Esophagus muscularis mucosa (tissue), 4 donors: ENCODE data around the gene GPC6. TPM values are rescaled to one million over a fixed set of nuclear protein-coding genes. Genes with fewer than 3 reads are reported as not detected.

ENCODE experiments used
- DNase-seq: peaks from one replicate; pipeline ENCODE4 v3.0.0-alpha.2; 2017; ENCODE audit errors: extremely low spot score
- H3K27ac ChIP-seq, 4 donors: fragments of 200-600 bp; sonication (generic); replicated peaks in 1 of 4; 1 replicate in 3 of 4; 2 replicates in 1 of 4; pipeline ENCODE4 v1.5.1; 2016 to 2019; ENCODE audit warnings: mild to moderate bottlenecking in 1 of 4
- H3K27me3 ChIP-seq, 4 donors: fragments of 200-600 bp; sonication (generic); one replicate each; pipeline versions ENCODE4 v1.5.1 to v1.6.0; 2016 to 2019
- H3K36me3 ChIP-seq, 4 donors: fragments of 200-600 bp; sonication (generic); one replicate each; pipeline ENCODE4 v1.5.1; 2016 to 2019
- H3K4me1 ChIP-seq, 4 donors: fragments of 200-600 bp; sonication (generic); one replicate each; pipeline ENCODE4 v1.5.1; 2016 to 2019
- H3K4me3 ChIP-seq, 4 donors: fragments of 200-600 bp; sonication (generic); 1 replicate in 2 of 4; 2 replicates in 2 of 4; pipeline ENCODE4 v1.5.1; 2016 to 2019; ENCODE audit warnings: mild to moderate bottlenecking in 4 of 4, moderate library complexity in 1 of 4
- H3K9me3 ChIP-seq, 4 donors: fragments of 200-600 bp; sonication (generic); 1 replicate in 3 of 4; 2 replicates in 1 of 4; pipeline ENCODE4 v1.5.1; 2016 to 2019
- EP300 ChIP-seq: sonication (generic); formaldehyde crosslinking; IDR thresholded peaks from one replicate; pipeline ENCODE4 v1.6.1; 2017; ENCODE audit warnings: antibody characterized with exemption
- POLR2A ChIP-seq: fragments of 450-650 bp; IDR thresholded peaks from one replicate; pipeline ENCODE4 v1.6.1; 2017; ENCODE audit warnings: antibody characterized with exemption, moderate library complexity, mild to moderate bottlenecking, low read depth
- POLR2AphosphoS5 ChIP-seq, 2 donors: sonication (generic); formaldehyde crosslinking; IDR thresholded peaks; one replicate each; pipeline ENCODE4 v1.6.1; 2017; ENCODE audit warnings: antibody characterized with exemption in 2 of 2
- WGBS: methylation state at CpG from one replicate; pipeline ENCODE4 v1.1.5; 2018; 5-methylcytosine and 5-hydroxymethylcytosine counted together
- intact Hi-C: fragments of 100-400 bp; cut with DNase I; formaldehyde crosslinking; loops from one replicate; pipeline ENCODE4 v1.15.1; 2023
- total RNA-seq, 4 donors: library from RNA; depleted of rRNA; stranded (reverse); fragments of >200 nt; gene quantifications; one replicate each; pipeline versions ENCODE4 v1.1.0 to v1.2.1, GENCODE V29; 2016
- TF ChIP-seq, protein P1 (sequence below), 3 experiments: fragments of 200-600 bp in 2 of 3; fragments of 450-650 bp in 1 of 3; sonication (generic) in 2 of 3; IDR thresholded peaks; one replicate each; pipeline ENCODE4 v1.5.1; 2017 to 2019; ENCODE audit warnings: antibody characterized with exemption in 3 of 3, mild to moderate bottlenecking in 2 of 3, moderate library complexity in 1 of 3

The GPC6 gene
- total RNA-seq, 4 donors from 2014 or later = 6.5 to 17.2 (median 13.5) TPM

- H3K4me1 ChIP-seq = no peaks in the 10 kb centered on the region
- H3K36me3 ChIP-seq = no peaks in the 10 kb centered on the region
- TF ChIP-seq, protein P1, sequence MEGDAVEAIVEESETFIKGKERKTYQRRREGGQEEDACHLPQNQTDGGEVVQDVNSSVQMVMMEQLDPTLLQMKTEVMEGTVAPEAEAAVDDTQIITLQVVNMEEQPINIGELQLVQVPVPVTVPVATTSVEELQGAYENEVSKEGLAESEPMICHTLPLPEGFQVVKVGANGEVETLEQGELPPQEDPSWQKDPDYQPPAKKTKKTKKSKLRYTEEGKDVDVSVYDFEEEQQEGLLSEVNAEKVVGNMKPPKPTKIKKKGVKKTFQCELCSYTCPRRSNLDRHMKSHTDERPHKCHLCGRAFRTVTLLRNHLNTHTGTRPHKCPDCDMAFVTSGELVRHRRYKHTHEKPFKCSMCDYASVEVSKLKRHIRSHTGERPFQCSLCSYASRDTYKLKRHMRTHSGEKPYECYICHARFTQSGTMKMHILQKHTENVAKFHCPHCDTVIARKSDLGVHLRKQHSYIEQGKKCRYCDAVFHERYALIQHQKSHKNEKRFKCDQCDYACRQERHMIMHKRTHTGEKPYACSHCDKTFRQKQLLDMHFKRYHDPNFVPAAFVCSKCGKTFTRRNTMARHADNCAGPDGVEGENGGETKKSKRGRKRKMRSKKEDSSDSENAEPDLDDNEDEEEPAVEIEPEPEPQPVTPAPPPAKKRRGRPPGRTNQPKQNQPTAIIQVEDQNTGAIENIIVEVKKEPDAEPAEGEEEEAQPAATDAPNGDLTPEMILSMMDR (IDR thresholded peaks at IDR 0.05) = no peak
- no peak for TF ChIP-seq POLR2A
- TF ChIP-seq POLR2AphosphoS5 (IDR thresholded peaks at IDR 0.05) = no peak
- TF ChIP-seq EP300 = no peak
- H3K4me3 ChIP-seq = no peak overlapping the region
- H3K27ac ChIP-seq = peak overlapping the region in 2 of 4 donors; percentile 28 to 50
- intact Hi-C loops = no loop called here
- DNase-seq = no peak
- no peaks in the 10 kb centered on the region for H3K27me3 ChIP-seq
- 54% methylated on average over 2 of the region's 2 CpGs for WGBS
- H3K9me3 ChIP-seq = peaks cover 0 to 24% (median 21%) of the 10 kb centered on the region in 4 donors
Measured at GRCh38 chr13:93235258-93236015, 8.8 kb downstream of the GPC6 start.

GRCh38 chr13:93238711-93239110 lies 12.1 kb downstream of the GPC6 start:
- Histone ChIP-seq H3K4me1 (peaks cover 0 to 3% (median under 1%) of the 10 kb centered on the region in 4 donors), H3K9me3 (peaks cover 0 to 24% (median 21%) of the 10 kb centered on the region in 4 donors), H3K27me3 (no peaks in the 10 kb centered on the region), H3K4me3 (no peak overlapping the region), H3K27ac (no peak overlapping the region), H3K36me3 (no peaks in the 10 kb centered on the region)
- intact Hi-C loops = no loop called here
- no peak for DNase-seq
- TF ChIP-seq EP300 = no peak
- TF ChIP-seq POLR2AphosphoS5 (IDR thresholded peaks at IDR 0.05) = no peak
- TF ChIP-seq, protein P1 (IDR thresholded peaks at IDR 0.05) = no peak
- no peak for TF ChIP-seq POLR2A
- 100% methylated on average over 1 of the region's 1 CpG for WGBS

DNA sequence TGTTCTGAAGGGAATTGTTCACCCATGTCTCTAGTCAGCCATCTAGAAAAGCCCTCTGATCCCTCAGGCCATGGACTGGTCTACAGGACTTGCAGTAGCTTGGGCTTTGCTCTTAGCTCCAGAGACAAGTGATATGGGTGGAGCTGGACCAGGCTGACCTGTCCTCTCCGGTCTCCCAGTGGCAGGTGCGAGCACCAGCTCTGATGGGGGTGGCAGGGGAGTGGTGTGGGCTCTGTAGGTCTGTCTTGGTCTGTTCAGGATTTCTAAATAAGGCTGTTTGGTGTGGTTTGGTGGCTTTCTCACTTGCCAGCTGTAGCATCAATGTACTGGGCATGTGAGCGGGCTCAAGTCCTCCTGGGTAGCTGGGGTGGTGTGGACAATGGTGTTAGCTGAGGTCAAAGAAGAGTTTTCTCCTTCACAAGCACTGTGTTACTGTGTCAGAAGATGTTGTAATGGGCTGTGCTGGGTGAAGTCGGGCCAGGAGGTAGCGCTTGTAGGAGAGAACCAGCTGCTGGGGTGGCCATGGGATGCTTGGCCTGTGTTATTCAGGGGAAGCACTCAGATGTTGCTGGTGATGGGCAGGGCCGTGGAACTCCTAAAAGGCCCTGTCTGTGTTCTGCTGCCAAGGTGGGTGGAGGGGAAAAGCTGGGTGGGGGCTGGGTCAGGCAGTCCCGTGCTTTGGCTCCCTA lies 16.9 kb downstream of the GPC6 start:
- WGBS = 87% methylated on average over 7 of the region's 7 CpGs
- TF ChIP-seq POLR2A (no peak), POLR2AphosphoS5 (IDR thresholded peaks at IDR 0.05) (no peak)
- no peak overlapping the region for H3K4me3 ChIP-seq

DNA sequence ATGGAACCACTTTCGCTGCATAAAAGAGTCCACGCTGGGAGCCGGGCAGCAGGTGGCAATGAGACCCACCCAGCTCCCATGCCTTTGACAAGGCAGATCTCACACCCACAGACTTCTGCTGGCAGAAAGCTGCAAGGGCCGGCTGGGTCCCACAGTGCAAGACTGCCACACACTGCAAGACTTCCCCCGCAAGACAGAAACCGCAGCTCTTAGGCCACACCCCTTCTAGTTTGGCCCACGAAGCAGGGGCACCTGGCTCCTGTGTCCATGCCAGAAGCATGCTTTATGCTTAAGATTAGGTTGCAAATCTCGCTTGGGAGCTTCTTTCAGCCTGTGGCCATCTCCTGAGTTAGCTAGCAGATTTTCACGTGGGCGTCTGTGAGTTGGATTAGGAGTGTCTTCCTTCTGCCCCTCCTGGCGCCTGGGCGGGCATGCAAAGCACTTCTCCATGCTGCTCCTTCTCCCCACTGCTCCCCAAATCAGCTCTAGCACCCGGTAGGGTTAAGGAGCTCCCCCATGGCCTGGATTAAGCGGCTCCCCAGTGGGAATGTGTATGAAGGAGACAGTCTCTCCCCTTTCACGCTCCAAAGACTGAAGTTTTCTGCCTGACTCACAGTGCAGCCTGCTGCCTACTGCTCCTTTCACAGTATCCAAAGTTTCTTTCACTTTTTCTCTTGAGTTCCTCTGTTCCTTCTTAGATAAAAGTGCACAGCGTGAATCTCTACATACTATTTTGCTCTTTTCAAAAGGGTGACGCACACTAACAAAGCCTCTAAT lies 17.7 kb downstream of the GPC6 start:
- TF ChIP-seq, protein P1 (IDR thresholded peaks at IDR 0.05) = no peak
- TF ChIP-seq POLR2AphosphoS5 (IDR thresholded peaks at IDR 0.05) (no peak), EP300 (no peak), POLR2A (no peak)
- intact Hi-C loops = no loop called here
- no peaks in the 10 kb centered on the region for H3K27me3 ChIP-seq
- WGBS = 69% methylated on average over 11 of the region's 17 CpGs
- DNase-seq = no peak
- H3K36me3 ChIP-seq = no peaks in the 10 kb centered on the region
- H3K4me3 ChIP-seq = peak overlapping the region; percentile 23 to 41 (median 28)
- H3K27ac ChIP-seq = peak overlapping the region in 3 of 4 donors; percentile 32 to 54 (median 47)
- H3K4me1 ChIP-seq = peaks cover 0 to 9% (median 4%) of the 10 kb centered on the region in 4 donors
- peaks cover 0 to 10% (median 5%) of the 10 kb centered on the region in 4 donors for H3K9me3 ChIP-seq

More for the DNA sequence above, 16.9 kb downstream of the GPC6 start:
- Histone ChIP-seq H3K9me3 (peaks cover 0 to 18% (median 13%) of the 10 kb centered on the region in 4 donors), H3K36me3 (no peaks in the 10 kb centered on the region), H3K4me1 (peaks cover 0 to 9% (median 4%) of the 10 kb centered on the region in 4 donors), H3K27me3 (no peaks in the 10 kb centered on the region), H3K27ac (no peak overlapping the region)
- no peak for DNase-seq
- intact Hi-C loops = no loop called here
